Left lung (tissue), 10 donors: ENCODE data around the gene CEND1. TPM values are rescaled to one million over a fixed set of nuclear protein-coding genes. Genes with fewer than 3 reads are reported as not detected.

Experiments
- ATAC-seq: fragments of 200-7000 bp; cut with Tn5 transposase; one replicate; pipeline ENCODE4 v1.9.1; 2020; ENCODE audit warnings: moderate library complexity
- DNase-seq, 4 donors: peaks; one replicate each; pipeline ENCODE4 v3.0.0-alpha.2; 2013 to 2020
- H3K27ac ChIP-seq, 2 donors: fragments of 200-600 bp; sonication (generic) in 1 of 2; one replicate each; pipeline versions ENCODE4 v1.5.0 to v1.8.0; 2020 to 2021
- H3K27me3 ChIP-seq, 2 donors: fragments of 200-600 bp; sonication (generic) in 1 of 2; one replicate each; pipeline versions ENCODE4 v1.5.0 to v1.8.0; 2020 to 2021
- H3K36me3 ChIP-seq, 2 donors: fragments of 200-600 bp; sonication (generic) in 1 of 2; one replicate each; pipeline versions ENCODE4 v1.5.0 to v1.8.0; 2020 to 2021
- H3K4me1 ChIP-seq, 2 donors: fragments of 200-600 bp; one replicate each; pipeline ENCODE4 v1.8.0; 2021
- H3K4me3 ChIP-seq, 2 donors: fragments of 200-600 bp; sonication (generic) in 1 of 2; one replicate each; pipeline versions ENCODE4 v1.5.0 to v1.8.0; 2020 to 2021; ENCODE audit warnings: mild to moderate bottlenecking in 1 of 2
- H3K9me3 ChIP-seq, 2 donors: fragments of 200-600 bp; sonication (generic) in 1 of 2; one replicate each; pipeline versions ENCODE4 v1.5.0 to v1.8.0; 2020 to 2021
- CTCF ChIP-seq, 2 donors: fragments of 200-600 bp; sonication (generic) in 1 of 2; IDR thresholded peaks; one replicate each; pipeline versions ENCODE4 v1.5.0 to v1.8.0; 2021; ENCODE audit warnings: antibody characterized with exemption in 2 of 2
- intact Hi-C, 2 donors: fragments of 100-400 bp; cut with DNase I; formaldehyde crosslinking; loops; one replicate each; pipeline versions ENCODE4 v1.11.2 to v1.14.2; 2022
- polyA plus RNA-seq, 6 donors: library from polyadenylated mRNA; unstranded; fragments of 120-200 nt; gene quantifications; one replicate each; pipeline ENCODE4 v1.2.1, GENCODE V29; 2013; ENCODE audit not compliant: insufficient read length in 6 of 6
- total RNA-seq, 2 donors: library from RNA; stranded (reverse); fragmentation: NEBNext Ultra II Directional; extraction: Animal tissue kit (Norgen Biotek cat#: 25700); gene quantifications; one replicate each; pipeline ENCODE4 v1.2.1, GENCODE V29; 2021
- donor health status: DM: no; HTN: yes; CAD: no.
- donor health status: DM: no; HTN: no; CAD: no.

The CEND1 gene
- total and polyA plus RNA-seq, 8 donors: 0.11 to 0.47 (median 0.36) TPM; not detected in 1

GRCh38 chr11:792873-793272 is 3.0 kb upstream of the CEND1 start:
- TF ChIP-seq CTCF (IDR thresholded peaks at IDR 0.05): no peak

GRCh38 chr11:792535-792821 is 2.6 kb upstream of the CEND1 start:
- H3K27me3 ChIP-seq: peaks cover 0 to 30% of the 10 kb centered on the region in 2 donors
- no peaks in the 10 kb centered on the region for H3K9me3 ChIP-seq
- no peak for TF ChIP-seq CTCF (IDR thresholded peaks at IDR 0.05)
- intact Hi-C loops: no loop called here
- DNase-seq (no peak), ATAC-seq (no peak)
- peaks cover 20 to 32% of the 10 kb centered on the region in 2 donors for H3K4me1 ChIP-seq
- H3K4me3 ChIP-seq: no peak overlapping the region
- H3K27ac ChIP-seq: no peak overlapping the region
- H3K36me3 ChIP-seq: peaks cover 0 to 37% of the 10 kb centered on the region in 2 donors

More at GRCh38 chr11:792873-793272, 3.0 kb upstream of the CEND1 start:
- Histone ChIP-seq H3K4me1 (peaks cover 20 to 34% of the 10 kb centered on the region in 2 donors), H3K9me3 (no peaks in the 10 kb centered on the region), H3K4me3 (no peak overlapping the region), H3K27me3 (peaks cover 0 to 26% of the 10 kb centered on the region in 2 donors), H3K36me3 (peaks cover 0 to 37% of the 10 kb centered on the region in 2 donors), H3K27ac (no peak overlapping the region)
- DNase-seq (no peak), ATAC-seq (no peak)
- intact Hi-C loops: no loop called here

GRCh38 chr11:791658-792534 is 2.0 kb upstream of the CEND1 start:
- Histone ChIP-seq H3K27me3 (peaks cover 0 to 31% of the 10 kb centered on the region in 2 donors), H3K27ac (no peak overlapping the region), H3K36me3 (peaks cover 0 to 37% of the 10 kb centered on the region in 2 donors), H3K9me3 (no peaks in the 10 kb centered on the region), H3K4me3 (no peak overlapping the region), H3K4me1 (peaks cover 17 to 26% of the 10 kb centered on the region in 2 donors)
- peak in 1 of 4 donors; percentile 75 for DNase-seq
- intact Hi-C loops: no loop called here
- TF ChIP-seq CTCF (IDR thresholded peaks at IDR 0.05): no peak
- no peak for ATAC-seq

GRCh38 chr11:790721-791564 is 1.1 kb upstream of the CEND1 start:
- DNase-seq: no peak
- Histone ChIP-seq H3K4me3 (no peak overlapping the region), H3K9me3 (no peaks in the 10 kb centered on the region), H3K27me3 (peaks cover 0 to 31% of the 10 kb centered on the region in 2 donors), H3K36me3 (peaks cover 0 to 37% of the 10 kb centered on the region in 2 donors), H3K4me1 (peaks cover 10 to 17% of the 10 kb centered on the region in 2 donors), H3K27ac (no peak overlapping the region)
- ATAC-seq: no peak
- no peak for TF ChIP-seq CTCF (IDR thresholded peaks at IDR 0.05)
- intact Hi-C loops: no loop called here
